Activated T-helper 1 cell treated with anti-CD3 and anti-CD28 coated beads, Interleukin-12 subunit alpha, Interleukin-12 subunit beta, Interleukin-2, Interleukin-4 antibody, amounts not matched to agents 30 ng/mL and 10 ng/mL and 1 ng/mL, durations not matched to agents 14 hours and 24 hours and 36 hours (primary cell): ENCODE data around the gene GASK1A. TPM values are rescaled to one million over a fixed set of nuclear protein-coding genes. Genes with fewer than 3 reads are reported as not detected.

Experiments used
- DNase-seq: peaks from one replicate; pipeline ENCODE4 v3.0.0; 2021; ENCODE audit warnings: low spot score
- H3K27ac Mint-ChIP-seq: one replicate; pipeline ENCODE4 v1.8.0; 2021; ENCODE audit warnings: mild to moderate bottlenecking, mixed read lengths
- H3K27me3 Mint-ChIP-seq: one replicate; pipeline ENCODE4 v1.8.0; 2022; ENCODE audit warnings: mild to moderate bottlenecking, moderate library complexity, mixed read lengths; ENCODE audit not compliant: insufficient read depth
- H3K36me3 Mint-ChIP-seq: one replicate; pipeline ENCODE4 v1.8.0; 2021; ENCODE audit warnings: low read depth, mixed read lengths
- H3K4me1 Mint-ChIP-seq: one replicate; pipeline ENCODE4 v1.8.0; 2021; ENCODE audit warnings: low read depth, mixed read lengths
- H3K4me3 Mint-ChIP-seq: one replicate; pipeline ENCODE4 v1.8.0; 2021; ENCODE audit warnings: mild to moderate bottlenecking, moderate library complexity, mixed read lengths
- H3K9me3 Mint-ChIP-seq: one replicate; pipeline ENCODE4 v1.8.0; 2021; ENCODE audit warnings: mixed read lengths
- intact Hi-C: fragments of 100-400 bp; cut with micrococcal nuclease; formaldehyde crosslinking; loops from one replicate; pipeline ENCODE4 v1.15.1; 2024
- total RNA-seq: library from RNA; stranded (reverse); gene quantifications from 2 replicates; pipeline ENCODE4 v1.2.3, GENCODE V29; 2022

Gene GASK1A
- total RNA-seq, 1 donor from 2014 or later: not detected

GRCh38 chr3:43086460-43087165, 107.5 kb downstream of the GASK1A start:
- no peak overlapping the region for H3K27ac Mint-ChIP-seq
- peaks cover 28% of the 10 kb centered on the region for H3K9me3 Mint-ChIP-seq
- peaks cover 3% of the 10 kb centered on the region for H3K36me3 Mint-ChIP-seq
- H3K4me1 Mint-ChIP-seq: peaks cover 7% of the 10 kb centered on the region
- DNase-seq: no peak
- intact Hi-C loops: no loop called here
- H3K4me3 Mint-ChIP-seq: no peak overlapping the region
- H3K27me3 Mint-ChIP-seq: no peaks in the 10 kb centered on the region

DNA sequence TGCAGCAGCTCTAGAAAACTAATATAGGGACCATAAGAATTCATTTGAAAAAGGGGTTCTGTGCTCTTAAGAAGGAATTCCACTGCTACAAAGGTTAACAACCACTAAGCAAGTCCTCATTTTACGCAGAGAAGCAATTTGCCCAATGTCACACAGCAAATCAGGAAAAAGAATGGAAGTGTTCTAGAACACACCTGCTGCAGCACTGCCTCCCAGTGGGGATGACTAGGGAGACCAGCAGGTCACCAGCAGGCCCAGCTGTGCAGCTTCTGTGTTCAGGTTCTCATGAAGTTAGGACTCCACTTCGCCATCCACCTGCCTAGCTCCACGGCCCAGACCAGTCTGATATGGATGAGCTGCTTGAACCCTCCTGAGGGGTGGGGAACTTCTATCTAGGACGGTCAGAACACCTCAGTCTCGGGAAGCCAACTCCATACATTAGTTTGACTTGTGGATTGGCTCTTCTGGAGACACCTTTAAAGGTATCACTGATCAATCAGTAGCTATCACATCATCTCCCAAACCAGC, 108.2 kb downstream of the GASK1A start:
- H3K27me3 Mint-ChIP-seq: no peaks in the 10 kb centered on the region
- H3K9me3 Mint-ChIP-seq: peaks cover 27% of the 10 kb centered on the region
- H3K4me1 Mint-ChIP-seq: peaks cover 7% of the 10 kb centered on the region
- H3K27ac Mint-ChIP-seq: no peak overlapping the region
- intact Hi-C loops: no loop called here
- no peak overlapping the region for H3K4me3 Mint-ChIP-seq
- peaks cover 3% of the 10 kb centered on the region for H3K36me3 Mint-ChIP-seq
- no peak for DNase-seq

DNA sequence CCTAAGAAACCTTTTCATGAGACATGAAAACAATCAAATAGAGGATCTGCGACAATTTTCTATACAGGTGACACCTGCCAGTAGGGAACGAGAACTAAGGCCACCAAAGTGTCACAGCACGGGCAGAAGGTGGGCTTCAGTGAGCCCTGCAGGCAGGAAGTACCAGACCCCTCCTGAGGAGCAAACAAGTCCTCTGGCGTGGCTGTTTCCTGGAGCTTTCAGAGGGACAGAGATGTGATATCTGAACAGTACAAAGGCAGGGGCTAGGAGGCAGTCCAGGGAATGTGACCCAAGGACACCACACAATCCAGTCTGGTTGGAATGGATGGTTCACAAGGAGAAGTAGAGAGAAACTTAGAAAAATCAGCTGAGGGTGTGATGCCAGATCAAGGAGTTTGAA, 110.0 kb downstream of the GASK1A start:
- no peak for DNase-seq
- Mint-ChIP-seq H3K4me3 (no peak overlapping the region), H3K4me1 (peaks cover 7% of the 10 kb centered on the region), H3K27ac (no peak overlapping the region), H3K27me3 (peaks cover 2% of the 10 kb centered on the region), H3K9me3 (peaks cover 12% of the 10 kb centered on the region), H3K36me3 (peaks cover under 1% of the 10 kb centered on the region)
- intact Hi-C loops: no loop called here

DNA sequence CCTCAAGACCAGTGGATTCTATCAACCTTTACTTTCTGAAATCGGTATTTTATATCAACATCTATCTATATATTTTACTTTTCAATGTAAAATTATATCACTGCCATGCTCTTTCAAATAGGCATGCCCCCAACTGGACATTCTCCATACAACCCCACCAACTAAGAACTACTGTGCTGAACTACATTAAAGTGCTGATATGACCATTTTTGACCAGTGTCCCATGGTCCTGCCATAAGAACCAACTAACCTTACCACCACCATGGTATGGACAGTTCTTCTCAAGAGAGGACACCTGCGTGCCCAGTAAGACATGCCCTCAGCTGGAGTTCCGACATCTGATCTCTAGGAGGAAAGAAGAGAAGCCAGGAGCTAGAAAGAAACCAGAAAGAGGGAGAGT, 111.1 kb downstream of the GASK1A start:
- Mint-ChIP-seq H3K36me3 (no peaks in the 10 kb centered on the region), H3K27ac (no peak overlapping the region), H3K27me3 (peaks cover 2% of the 10 kb centered on the region), H3K4me1 (peaks cover 7% of the 10 kb centered on the region), H3K9me3 (peaks cover 5% of the 10 kb centered on the region), H3K4me3 (no peak overlapping the region)
- no peak for DNase-seq
- intact Hi-C loops: no loop called here

DNA sequence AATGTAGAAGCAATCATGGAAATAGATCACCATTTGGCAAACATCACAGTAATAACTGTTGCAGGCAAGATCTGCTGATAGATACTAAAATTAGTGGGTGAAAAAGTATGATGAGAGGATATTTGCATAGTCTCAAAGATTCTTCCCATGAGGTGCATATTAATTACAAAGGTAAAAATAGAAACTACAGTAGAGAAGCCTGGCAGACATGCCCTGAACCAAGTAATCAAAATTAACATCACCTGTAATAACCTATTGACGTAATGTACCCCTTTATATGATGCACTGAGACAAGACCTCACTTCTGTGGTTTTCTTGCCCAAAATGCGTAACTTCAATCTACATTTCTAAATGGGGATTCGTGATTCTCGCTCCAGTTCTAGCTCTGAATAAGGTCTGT, 112.4 kb downstream of the GASK1A start:
- peaks cover 2% of the 10 kb centered on the region for H3K27me3 Mint-ChIP-seq
- intact Hi-C loops: no loop called here
- no peak for DNase-seq
- H3K4me1 Mint-ChIP-seq: peaks cover 5% of the 10 kb centered on the region
- no peaks in the 10 kb centered on the region for H3K9me3 Mint-ChIP-seq
- no peaks in the 10 kb centered on the region for H3K36me3 Mint-ChIP-seq
- H3K27ac Mint-ChIP-seq: no peak overlapping the region
- no peak overlapping the region for H3K4me3 Mint-ChIP-seq

GRCh38 chr3:43093006-43093405, 113.9 kb downstream of the GASK1A start:
- intact Hi-C loops: no loop called here
- no peak overlapping the region for H3K27ac Mint-ChIP-seq
- peaks cover 2% of the 10 kb centered on the region for H3K27me3 Mint-ChIP-seq
- H3K9me3 Mint-ChIP-seq: no peaks in the 10 kb centered on the region
- no peak for DNase-seq
- no peaks in the 10 kb centered on the region for H3K4me1 Mint-ChIP-seq
- no peak overlapping the region for H3K4me3 Mint-ChIP-seq
- H3K36me3 Mint-ChIP-seq: no peaks in the 10 kb centered on the region

GRCh38 chr3:43093974-43094373, 114.9 kb downstream of the GASK1A start:
- no peaks in the 10 kb centered on the region for H3K36me3 Mint-ChIP-seq
- H3K4me3 Mint-ChIP-seq: no peak overlapping the region
- no peak overlapping the region for H3K27ac Mint-ChIP-seq
- peaks cover 2% of the 10 kb centered on the region for H3K27me3 Mint-ChIP-seq
- DNase-seq: no peak
- H3K9me3 Mint-ChIP-seq: no peaks in the 10 kb centered on the region
- H3K4me1 Mint-ChIP-seq: no peaks in the 10 kb centered on the region
- intact Hi-C loops: no loop called here

DNA sequence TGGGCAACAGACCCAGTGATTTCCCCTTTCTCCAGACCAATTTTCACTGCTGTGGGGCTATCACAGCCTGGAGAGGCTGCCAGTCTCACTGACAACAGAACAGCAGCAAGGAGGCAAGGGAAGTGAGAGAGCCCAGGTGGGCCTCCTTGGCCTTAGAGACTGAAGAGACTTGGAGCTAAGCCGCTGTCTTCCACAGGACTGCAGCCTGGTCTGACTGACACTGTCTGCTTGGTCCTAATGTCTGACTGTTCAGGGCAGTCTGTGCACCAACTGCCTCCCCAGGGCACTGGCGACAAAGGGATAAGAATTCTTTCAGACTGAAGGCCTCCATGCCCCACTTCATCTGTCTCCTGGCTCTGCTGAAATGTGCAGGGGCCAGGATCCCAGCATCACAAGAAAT, 115.3 kb downstream of the GASK1A start:
- no peak overlapping the region for H3K27ac Mint-ChIP-seq

GRCh38 chr3:43094851-43095250, 115.7 kb downstream of the GASK1A start:
- Mint-ChIP-seq H3K27ac (no peak overlapping the region), H3K36me3 (no peaks in the 10 kb centered on the region), H3K4me1 (no peaks in the 10 kb centered on the region), H3K4me3 (no peak overlapping the region), H3K27me3 (peaks cover 2% of the 10 kb centered on the region), H3K9me3 (no peaks in the 10 kb centered on the region)
- DNase-seq: no peak
- intact Hi-C loops: no loop called here

More for the DNA sequence above, 115.3 kb downstream of the GASK1A start:
- peaks cover 2% of the 10 kb centered on the region for H3K27me3 Mint-ChIP-seq
- no peaks in the 10 kb centered on the region for H3K4me1 Mint-ChIP-seq
- no peaks in the 10 kb centered on the region for H3K9me3 Mint-ChIP-seq
- no peak for DNase-seq
- intact Hi-C loops: no loop called here
- H3K36me3 Mint-ChIP-seq: no peaks in the 10 kb centered on the region
- no peak overlapping the region for H3K4me3 Mint-ChIP-seq

DNA sequence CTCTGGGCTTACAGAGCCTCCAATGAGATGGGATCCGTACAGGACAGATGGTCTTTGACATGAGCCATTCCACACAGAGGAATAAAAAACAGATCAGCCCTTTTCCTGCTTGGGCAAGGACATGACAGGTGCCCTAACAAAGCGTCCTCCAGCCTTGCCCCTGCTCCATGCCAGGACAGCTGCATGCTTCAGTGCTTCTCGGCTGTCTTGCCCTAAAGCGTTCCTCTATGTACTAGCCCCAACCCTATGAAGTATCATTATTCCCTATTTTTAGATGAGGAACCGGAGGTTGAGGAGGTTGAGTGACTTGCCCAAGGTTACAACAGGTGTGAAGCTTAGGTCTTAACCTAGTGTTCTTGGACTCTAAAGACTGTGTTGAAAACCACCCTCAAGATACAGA, 116.3 kb downstream of the GASK1A start:
- intact Hi-C loops: no loop called here
- H3K9me3 Mint-ChIP-seq: no peaks in the 10 kb centered on the region
- H3K36me3 Mint-ChIP-seq: no peaks in the 10 kb centered on the region
- no peak overlapping the region for H3K27ac Mint-ChIP-seq
- no peak for DNase-seq
- no peak overlapping the region for H3K4me3 Mint-ChIP-seq
- peaks cover 2% of the 10 kb centered on the region for H3K27me3 Mint-ChIP-seq
- H3K4me1 Mint-ChIP-seq: no peaks in the 10 kb centered on the region

- intact Hi-C loops: no loop called here
- peaks cover 4% of the 10 kb centered on the region for H3K27me3 Mint-ChIP-seq
- H3K4me3 Mint-ChIP-seq: no peak overlapping the region
- DNase-seq: no peak
- H3K4me1 Mint-ChIP-seq: no peaks in the 10 kb centered on the region
- H3K36me3 Mint-ChIP-seq: no peaks in the 10 kb centered on the region
- H3K9me3 Mint-ChIP-seq: no peaks in the 10 kb centered on the region
- H3K27ac Mint-ChIP-seq: no peak overlapping the region
Measured at GRCh38 chr3:43096761-43097160, 117.7 kb downstream of the GASK1A start.

GRCh38 chr3:43097400-43098080, 118.4 kb downstream of the GASK1A start:
- H3K27me3 Mint-ChIP-seq: peaks cover 4% of the 10 kb centered on the region
- intact Hi-C loops: no loop called here
- no peaks in the 10 kb centered on the region for H3K4me1 Mint-ChIP-seq
- no peak overlapping the region for H3K4me3 Mint-ChIP-seq
- DNase-seq: no peak
- no peaks in the 10 kb centered on the region for H3K36me3 Mint-ChIP-seq
- no peaks in the 10 kb centered on the region for H3K9me3 Mint-ChIP-seq
- no peak overlapping the region for H3K27ac Mint-ChIP-seq

- Mint-ChIP-seq H3K27ac (no peak overlapping the region), H3K27me3 (peaks cover 2% of the 10 kb centered on the region), H3K4me3 (no peak overlapping the region), H3K36me3 (no peaks in the 10 kb centered on the region), H3K9me3 (no peaks in the 10 kb centered on the region), H3K4me1 (no peaks in the 10 kb centered on the region)
- intact Hi-C loops: no loop called here
- DNase-seq: no peak
Measured at GRCh38 chr3:43098761-43099160, 119.7 kb downstream of the GASK1A start.
